HG02943 (cell line): Measurements from ENCODE around the gene SF3B2.

Source experiments
- ATAC-seq: cut with Tn5 transposase; IDR thresholded peaks from one replicate; pipeline ENCODE4 v1.9.1; 2021; ENCODE audit warnings: mild to moderate bottlenecking, low read depth, moderate library complexity; ENCODE audit not compliant: unreplicated experiment

Gene SF3B2

DNA sequence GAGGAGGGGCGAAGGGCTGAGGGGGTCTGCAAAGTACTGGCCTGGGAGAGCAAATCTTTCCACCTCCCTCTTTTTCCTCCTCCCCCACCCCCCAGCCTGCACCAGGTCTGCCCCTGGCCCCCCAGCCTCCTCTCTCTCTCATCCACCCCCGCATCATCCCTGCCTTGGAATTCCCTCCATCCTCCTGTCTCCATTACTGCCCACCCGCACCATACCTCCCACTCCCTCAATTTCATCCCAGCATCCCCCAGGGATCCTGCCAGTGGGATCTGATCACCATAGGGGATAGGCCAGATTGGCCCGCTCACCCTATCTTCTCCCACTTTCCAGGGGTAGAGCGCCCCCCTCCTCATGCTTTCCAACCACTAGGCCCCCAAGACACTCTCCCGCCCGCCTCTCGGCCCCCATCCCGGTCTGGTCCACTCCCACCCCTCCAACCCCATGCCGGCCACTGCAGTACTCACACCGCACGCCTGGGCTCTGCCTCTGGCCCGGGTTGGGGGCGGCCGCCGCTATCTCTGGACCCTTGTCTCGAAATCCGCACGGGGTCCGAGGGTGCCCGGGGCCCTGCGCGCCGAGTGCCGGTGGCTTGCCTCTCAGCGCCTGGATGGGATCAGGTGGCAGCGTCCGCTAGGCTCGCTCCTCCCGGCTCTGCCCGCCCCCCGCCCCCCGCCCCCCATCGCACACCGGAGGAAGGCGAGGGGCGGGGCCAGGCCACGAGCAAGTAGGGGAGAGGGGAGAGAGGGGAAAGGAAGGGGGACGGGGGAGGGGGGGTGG is 3.4 kb upstream of the SF3B2 start, which contains the start of gene GAL3ST3:
GAL3ST3 (minus strand) TSS at position 615 of the 777 bp plus-strand sequence. CDS start 3,746 bp downstream, outside the sequence.
- no peak for ATAC-seq

DNA sequence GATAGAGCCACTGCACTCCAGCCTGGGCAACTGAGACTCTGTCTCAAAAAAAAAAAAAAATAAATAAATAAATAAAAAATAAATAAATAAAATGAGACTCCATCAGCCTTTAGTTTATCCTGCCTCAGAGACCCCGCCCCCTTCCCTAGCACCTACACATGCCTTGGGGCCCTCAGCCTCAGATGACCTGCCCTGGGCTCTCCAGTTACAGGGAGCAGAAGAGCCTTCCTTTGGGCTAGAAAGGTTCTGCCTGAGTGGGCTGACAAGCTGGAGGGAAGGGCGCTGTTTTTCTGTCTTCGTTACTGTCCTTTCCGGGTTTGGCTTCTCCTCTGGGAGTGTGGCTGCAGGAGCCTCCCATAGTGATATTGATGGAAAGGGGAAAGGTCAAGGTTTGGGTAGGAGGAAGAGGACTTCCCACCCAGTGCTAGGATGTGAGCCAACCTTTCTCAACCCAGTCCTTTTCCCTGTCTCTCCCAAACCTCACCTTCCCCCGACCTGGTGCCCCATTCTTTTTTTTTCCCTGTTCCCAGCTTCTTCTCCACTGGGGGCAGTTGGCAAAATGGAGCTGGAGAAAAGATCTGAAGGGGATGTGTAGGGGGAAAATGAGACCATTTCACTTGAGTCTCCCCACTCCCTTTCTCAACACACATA is 1.5 kb upstream of the SF3B2 start:
- ATAC-seq = no peak

DNA sequence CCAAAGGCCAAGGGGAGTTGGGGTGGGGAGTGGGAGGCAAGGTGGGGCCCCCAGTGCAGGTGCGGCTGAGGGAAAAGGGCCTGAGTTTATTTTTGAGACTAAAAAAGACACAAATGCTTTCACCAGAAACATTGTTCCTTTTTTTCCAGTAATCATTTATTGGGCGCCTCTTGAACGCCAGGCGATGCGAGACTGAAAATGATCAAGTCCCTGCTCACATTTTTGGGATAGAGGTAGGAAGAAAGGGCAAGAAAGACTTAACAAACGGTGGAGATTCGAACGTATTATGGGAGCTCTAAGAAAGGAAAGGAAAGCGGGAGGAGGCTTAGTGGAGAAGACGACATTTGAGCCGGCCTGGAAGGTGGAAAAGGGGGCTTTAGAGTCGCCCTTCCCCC is 796 bp upstream of the SF3B2 start:
- no peak for ATAC-seq

DNA sequence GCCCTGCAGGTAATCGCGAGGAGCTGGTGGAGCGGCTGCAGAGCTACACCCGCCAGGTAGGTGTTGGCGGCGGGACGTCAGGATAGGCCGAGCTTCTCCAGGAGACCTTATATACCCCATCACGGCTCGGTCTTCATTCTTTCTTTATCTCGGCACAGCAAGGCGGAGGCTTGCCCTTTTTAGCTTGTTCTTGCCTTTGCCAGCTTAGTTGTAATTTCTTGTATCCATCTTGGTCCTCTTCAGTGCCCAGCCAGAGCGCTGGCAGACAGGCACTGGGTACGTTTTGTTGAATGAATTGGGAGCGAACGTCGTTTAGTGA is 459 bp downstream of the SF3B2 start:
- no peak for ATAC-seq

DNA sequence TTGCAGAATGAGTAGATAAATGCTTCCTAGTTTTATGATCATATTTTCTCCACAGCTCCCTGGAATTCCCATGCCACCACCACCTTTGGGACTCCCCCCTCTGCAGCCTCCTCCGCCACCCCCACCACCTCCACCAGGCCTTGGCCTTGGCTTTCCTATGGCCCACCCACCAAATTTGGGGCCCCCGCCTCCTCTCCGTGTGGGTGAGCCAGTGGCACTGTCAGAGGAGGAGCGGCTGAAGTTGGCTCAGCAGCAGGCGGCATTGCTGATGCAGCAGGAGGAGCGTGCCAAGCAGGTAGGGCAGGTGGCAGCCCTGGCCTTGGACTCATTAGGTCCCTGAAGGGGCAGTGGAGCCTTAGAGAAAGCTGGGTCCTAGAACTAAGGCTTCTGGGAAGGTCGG is 2.9 kb downstream of the SF3B2 start:
- no peak for ATAC-seq

DNA sequence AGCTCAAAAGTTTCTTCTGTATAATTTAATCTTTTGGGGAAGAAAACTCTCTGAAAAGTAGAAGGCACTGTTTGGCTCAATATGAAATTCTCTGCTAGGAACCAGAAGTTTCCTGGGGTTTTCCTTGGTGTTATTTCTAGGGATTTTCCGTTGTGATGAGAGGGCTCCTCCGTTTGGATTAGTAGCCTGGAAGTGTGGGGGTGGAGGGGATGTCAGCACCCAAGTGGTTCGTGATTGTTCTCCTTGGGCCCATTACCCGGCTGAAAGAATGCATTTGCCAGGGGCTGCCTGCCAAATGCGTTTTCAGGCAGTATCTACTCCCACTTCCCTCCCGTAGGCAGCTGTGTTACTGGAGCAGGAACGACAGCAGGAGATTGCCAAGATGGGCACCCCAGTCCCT is 4.3 kb downstream of the SF3B2 start:
- no peak for ATAC-seq

DNA sequence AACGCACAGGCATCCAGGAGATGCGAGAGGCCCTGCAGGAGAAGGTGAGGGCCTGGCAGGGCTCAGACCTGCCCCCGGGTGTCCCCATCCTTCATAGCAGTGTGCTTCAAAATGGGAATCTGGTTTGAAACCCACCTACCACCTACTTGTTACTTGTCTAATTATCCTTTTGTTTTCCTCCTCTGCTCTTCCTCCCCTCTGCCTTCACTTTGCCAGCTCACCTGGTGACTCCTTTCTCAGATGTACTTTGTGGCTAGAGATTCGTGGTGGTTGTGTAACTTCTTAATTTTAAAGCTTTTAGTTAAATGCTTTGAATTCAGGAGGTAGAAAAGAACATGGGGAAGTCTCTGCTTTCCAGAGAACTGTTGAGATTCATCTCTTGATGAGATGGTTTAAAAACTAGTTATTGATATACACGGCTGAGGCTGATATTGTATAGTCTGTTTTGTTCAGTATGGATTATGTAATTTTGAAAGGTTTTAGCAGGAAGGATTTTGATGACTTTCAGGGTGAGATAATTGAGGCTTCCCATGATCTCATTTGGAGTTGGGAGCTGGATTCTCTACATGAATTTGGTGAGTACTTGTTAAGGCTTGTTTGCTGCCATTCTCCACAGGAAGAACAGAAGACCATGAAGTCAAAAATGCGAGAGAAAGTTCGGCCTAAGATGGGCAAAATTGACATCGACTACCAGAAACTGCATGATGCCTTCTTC is 8.0 kb downstream of the SF3B2 start:
- ATAC-seq = no peak

DNA sequence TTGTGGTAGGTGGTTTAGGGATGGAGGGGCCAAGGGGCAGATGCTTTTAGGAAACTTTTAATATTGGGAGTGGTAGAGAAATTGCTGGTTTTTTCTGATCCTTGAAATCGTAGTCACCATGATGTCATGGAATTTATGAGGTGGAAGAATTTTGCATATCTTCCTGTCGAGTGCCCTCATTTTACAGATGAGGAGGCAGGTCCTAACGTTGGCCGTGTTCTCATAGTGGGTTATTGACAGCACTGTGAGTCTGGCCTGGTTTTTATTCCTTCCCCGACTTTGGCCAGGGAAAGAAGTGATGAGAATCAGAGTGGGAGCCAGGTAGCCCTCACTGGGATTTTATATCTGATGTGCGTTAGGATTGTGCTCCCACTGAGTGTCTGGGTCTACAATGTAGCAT is 9.1 kb downstream of the SF3B2 start:
- no peak for ATAC-seq

DNA sequence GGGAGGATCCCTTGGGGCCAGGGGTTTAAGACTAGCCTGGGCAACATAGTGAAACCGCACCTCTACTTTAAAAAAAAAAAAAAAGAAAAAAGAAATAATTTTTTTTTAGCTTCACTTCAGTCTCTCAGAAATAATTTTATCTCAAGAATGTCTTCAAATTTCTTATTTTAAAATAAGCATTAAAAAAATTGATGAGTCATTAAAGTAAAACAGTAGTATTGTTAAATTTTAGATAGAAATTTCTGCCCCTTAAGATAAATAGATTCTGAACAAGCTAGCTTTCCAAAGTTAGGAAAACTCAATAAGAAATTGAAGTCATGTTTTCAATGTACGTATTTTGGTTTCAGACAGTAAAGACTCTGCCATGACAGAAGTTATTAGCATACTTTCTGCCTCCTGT is 10.2 kb downstream of the SF3B2 start:
- ATAC-seq = no peak

DNA sequence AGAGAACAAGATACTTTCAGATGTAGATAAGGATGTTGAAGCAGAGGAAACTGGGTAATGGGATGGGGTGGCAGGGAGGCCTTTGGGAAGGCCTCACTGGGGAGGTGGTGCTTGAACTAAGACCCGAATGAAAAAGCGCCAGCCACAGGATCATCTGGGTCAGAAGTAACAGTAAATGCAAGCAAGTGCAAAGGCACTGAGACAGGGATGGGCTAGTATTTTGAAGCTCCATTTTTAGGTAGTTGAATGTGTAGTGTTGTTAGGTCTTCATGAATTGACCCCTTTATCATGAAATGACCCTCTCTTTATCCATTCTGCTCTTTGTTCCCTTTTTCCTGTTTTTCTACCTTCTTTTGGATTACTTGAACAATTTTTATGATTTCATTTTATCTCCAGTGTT is 11.7 kb downstream of the SF3B2 start:
- no peak for ATAC-seq

DNA sequence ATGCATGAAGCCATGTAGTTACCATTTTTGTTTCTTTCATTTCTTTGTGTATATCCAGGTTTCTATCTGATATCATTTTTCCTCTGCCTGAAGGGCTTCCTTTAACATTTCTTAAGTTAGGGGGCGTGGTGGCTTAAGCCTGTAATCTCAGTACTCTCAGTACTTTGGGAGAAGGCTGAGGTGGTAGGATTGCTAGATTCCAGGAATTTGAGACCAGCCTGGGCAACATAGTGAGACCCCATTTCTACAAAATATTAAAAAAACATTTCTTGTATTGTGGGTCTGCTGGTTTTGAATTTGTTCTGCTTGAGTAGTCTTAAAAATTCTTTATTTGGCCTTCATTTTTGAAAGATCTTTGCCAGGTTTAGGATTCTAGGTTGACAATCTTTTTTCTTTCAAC is 12.4 kb downstream of the SF3B2 start:
- ATAC-seq = no peak

DNA sequence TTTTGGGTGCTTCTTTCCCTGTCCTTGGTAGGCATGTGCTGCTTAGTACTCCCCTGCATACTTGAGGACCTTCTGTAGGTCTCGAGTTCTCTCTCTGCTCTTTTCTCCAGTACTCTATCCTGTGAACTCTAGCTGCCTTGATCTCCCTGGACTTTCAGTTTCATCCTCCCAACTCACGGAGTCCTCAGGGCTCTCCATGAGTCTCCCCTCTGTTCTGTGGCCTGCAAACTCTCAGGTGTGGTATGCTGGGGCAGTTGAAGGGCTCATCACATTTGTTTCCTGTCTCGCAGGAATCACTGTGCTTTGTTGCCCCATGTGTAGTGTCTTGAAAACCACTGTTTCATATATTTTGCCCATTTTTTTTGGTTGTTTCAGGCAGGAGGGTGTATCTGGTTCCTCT is 14.6 kb downstream of the SF3B2 start:
- no peak for ATAC-seq

DNA sequence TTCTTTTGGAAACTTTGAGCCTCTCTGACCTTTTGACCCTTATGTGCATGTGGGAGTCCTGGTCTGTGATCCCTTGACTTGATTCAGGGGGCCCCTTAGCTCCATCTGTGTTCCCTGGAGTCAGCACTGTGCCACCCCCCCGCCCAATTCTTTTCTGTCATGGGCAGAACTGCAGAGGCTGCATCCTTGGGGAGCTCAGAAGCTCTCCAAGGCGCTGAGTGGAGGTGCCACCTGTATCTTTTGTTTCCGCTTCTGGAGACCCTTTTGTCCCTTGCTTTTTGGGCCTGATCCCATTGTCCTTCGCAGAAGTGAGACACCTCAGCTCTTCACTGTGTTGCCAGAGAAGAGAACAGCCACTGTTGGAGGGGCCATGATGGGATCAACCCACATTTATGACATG is 15.5 kb downstream of the SF3B2 start:
- ATAC-seq = no peak

DNA sequence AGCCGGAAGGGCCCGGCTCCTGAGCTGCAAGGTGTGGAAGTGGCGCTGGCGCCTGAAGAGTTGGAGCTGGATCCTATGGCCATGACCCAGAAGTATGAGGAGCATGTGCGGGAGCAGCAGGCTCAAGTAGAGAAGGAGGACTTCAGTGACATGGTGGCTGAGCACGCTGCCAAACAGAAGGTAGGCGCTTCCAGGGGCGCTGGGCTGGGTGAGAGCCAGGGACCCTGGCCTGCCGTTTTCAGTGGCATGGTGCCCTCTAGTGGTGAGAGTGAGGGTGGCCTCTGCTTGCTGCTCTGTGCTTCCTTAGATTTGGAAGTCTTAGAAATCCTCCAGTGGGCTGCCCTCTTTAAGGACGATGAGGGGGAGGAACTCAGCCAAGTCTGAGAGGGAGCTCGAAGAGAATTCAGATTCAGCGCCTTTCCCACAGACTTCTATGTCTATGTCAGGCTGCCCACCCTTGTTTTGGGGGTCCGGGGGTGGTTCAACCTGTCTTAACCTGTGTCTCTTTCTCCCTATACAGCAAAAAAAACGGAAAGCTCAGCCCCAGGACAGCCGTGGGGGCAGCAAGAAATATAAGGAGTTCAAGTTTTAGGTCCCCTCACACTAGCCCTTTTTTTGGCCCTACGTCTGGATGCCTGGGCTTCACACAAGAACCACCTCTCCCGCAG is 16.1 kb downstream of the SF3B2 start:
- ATAC-seq = no peak

DNA sequence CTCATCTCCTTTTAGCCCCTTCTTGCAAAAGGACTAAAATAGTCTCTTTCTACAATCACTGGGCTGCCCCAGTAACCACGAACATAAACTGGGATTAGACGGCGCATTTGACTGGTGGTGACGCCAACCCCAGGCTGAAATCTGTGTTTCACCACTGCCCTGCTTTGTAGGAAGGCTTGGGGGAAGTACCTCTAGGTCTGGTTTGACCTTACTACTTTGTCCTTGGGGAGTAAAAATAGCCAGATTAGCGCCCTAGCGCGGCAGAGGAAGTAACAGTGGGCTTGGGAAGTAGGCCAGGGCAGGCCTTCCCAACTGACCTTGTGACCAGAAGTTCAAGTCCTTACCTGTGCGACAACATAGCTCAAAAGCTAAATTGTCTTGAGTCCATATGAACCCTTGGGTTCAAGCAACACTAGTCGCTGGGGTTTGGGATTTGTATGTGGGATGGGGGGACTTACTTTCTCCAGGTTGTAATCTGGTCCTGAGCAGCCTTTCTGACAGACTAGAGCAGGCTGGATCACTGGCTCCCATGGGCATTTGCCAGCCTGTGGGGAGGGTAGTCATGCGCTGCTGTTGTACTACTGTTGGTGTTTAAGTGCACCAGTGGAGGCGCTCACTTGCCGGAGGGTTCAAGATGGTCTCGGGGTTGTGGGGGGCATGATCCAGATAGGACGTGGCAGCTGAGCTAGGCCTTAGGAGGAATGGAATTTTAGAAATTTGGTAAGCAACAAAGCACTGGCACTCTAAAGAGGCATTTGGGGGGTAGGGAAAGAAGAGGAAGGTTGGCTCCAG is 17.0 kb downstream of the SF3B2 start:
- ATAC-seq = no peak

DNA sequence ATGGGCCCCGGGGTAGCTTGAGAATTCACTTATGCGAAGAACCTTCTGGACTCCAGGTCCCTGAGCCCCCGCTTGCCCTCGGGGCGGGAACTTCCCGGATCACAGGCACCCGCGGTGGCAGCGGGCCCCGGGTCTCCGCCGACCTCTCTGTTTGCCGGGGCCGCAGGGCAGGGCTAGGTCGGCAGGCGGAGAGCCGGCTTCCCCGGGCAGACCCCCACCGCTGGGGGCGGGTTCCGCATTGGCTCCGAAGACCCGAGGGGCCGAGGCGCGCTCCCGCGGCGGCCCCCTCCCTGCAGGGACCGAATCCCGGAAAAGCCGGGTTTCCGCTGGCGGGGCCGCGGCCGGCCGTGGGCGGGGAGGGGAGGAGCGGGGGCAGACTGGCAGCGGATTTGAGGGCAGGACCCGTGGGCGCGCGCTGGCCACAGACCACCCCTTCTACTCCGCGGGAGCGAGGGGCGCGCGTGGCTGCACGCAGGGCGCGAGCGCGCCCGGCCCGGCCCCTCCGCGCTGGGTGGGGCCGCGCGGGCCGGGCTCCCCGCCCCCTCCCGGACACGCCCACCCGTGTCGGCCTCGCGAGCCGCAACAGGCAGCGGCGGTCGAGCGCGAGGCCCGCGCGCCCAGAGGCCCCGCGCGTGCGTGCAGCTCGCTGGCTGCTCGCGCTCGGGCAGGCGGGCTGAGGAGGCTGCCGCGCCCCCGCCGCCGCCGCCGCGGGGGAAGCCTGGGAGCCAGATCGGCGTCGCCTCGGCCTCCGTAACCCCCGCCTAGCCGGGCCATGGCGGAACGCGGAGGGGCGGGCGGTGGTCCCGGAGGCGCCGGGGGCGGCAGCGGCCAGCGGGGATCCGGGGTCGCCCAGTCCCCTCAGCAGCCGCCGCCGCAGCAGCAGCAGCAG is 17.8 kb downstream of the SF3B2 start, which contains the start of gene PACS1:
PACS1 (plus strand) TSS at position 558 of the 889 bp plus-strand sequence; CDS start at position 773, 215 bp downstream.
- ATAC-seq = no peak

DNA sequence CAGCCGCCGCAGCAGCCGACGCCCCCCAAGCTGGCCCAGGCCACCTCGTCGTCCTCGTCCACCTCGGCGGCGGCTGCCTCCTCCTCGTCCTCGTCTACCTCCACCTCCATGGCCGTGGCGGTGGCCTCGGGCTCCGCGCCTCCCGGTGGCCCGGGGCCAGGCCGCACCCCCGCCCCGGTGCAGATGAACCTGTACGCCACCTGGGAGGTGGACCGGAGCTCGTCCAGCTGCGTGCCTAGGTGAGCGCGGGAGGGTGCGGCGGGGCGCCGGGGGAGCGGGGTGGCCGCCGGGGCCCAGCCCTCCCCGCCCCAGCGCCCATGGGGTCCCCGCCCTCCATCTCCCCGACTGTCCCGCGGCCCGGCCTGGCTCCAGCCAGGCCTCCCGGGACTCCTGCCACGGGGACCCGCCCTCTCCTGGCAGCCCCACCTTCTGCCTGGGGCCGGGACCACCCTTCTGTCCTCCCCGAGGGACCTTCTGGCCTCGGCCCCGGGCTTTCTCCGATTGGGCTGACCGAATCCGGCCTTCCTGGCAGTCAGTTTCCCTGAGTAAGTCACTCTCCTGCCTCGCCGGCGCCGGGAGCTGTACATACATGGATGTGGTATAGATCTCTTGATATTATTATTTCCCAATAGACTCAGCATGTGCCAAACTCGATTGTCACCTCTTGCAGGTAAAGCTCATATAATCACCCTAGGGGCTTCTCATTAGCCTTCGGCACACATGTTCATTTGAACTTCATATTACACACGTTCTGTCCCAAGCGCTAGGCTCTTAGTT is 18.6 kb downstream of the SF3B2 start:
- no peak for ATAC-seq

DNA sequence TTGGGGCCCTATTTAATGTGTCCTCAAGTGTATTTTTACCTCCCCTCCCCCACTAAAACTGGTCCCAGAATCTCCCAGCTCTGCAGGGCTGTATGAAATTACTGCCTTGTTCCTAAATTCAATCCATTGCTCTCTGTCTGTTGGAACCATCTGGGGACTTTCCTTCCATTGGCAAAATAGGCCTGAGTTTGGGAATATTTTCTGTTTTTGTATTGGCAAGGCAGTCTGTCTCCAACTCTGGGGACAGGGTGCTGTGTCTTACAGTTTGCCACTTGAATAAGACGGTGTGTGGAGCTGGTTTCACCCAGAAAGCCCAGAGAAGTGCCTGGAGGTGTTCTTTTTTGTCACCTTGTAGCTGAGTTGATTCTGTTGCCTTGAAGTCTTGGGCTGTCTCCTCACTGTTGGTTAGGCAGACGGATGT is 19.2 kb downstream of the SF3B2 start:
- ATAC-seq = no peak

DNA sequence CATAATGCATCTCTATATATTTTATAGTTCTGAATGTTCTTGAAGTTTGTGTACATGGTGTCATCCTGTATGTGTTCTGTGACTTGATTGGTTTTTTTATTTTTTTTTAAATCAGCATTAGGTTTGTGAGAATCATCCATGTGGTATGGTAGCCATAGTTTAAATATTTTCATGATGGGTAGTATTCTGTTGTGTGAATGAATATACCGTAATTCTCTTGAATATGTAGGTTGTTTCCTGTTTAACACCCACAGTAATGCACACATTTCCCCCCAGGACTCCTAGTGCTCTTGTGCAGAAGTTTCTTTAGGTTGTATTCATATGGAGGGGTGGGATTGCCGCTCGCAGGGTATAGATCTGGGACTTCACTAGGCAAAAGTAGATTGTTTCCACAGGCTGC is 19.9 kb downstream of the SF3B2 start:
- no peak for ATAC-seq
